ENCODE results near the gene PLAGL2. TPM values are rescaled to one million over a fixed set of nuclear protein-coding genes. Genes with fewer than 3 reads are reported as not detected.
"Not testable (repeated sequence)": the region's sequence is repeated elsewhere in the genome, so short reads cannot be mapped to it uniquely, and the experiment has no call there.

The PLAGL2 gene
- total and polyA plus RNA-seq, 4 donors, result 4.6 to 15.8 (median 12.9) TPM

- DNase-seq (no peak), ATAC-seq (ENCODE audit: insufficient read depth, low FRiP score) (no peak)
- H3K4me1 ChIP-seq (ENCODE audit: control insufficient read depth in 5 of 5, insufficient read depth in 5 of 5, low read length in 5 of 5), result peaks cover 0 to 11% (median 2%) of the 10 kb centered on the region in 5 donors
- no peaks in the 10 kb centered on the region for H3K27me3 ChIP-seq (ENCODE audit: control insufficient read depth in 3 of 3, insufficient read depth in 3 of 3, low read length in 2 of 3)
- H3K36me3 ChIP-seq (ENCODE audit: control insufficient read depth in 4 of 4, insufficient read depth in 4 of 4, low read length in 4 of 4), result peaks cover 9 to 40% (median 20%) of the 10 kb centered on the region in 4 donors
- no peaks in the 10 kb centered on the region for H3K9me3 ChIP-seq (ENCODE audit: control insufficient read depth in 4 of 4, insufficient read depth in 3 of 4, low read length in 3 of 4)
- TF ChIP-seq CTCF (IDR thresholded peaks at IDR 0.05; ENCODE audit: control extremely low read depth, extremely low read depth), result no peak
- H3K9ac ChIP-seq (ENCODE audit: insufficient read depth in 1 of 2, low read length in 2 of 2), result no peak overlapping the region
- H3K4me3 ChIP-seq, result no peak overlapping the region
- WGBS, 2 donors, result 66 to 84% methylated on average over 7 of the region's 7 CpGs
- H3K27ac ChIP-seq (ENCODE audit: low read depth in 1 of 2, low read length in 1 of 2), result peak overlapping the region in 1 of 2 donors; percentile 61
These were observed 12.0 kb downstream of the PLAGL2 start for GRCh38 chr20:32195581-32195980.

- peak overlapping the region in 1 of 2 donors; percentile 41 for H3K27ac ChIP-seq (ENCODE audit: low read depth in 1 of 2, low read length in 1 of 2)
- H3K36me3 ChIP-seq (ENCODE audit: control insufficient read depth in 4 of 4, insufficient read depth in 4 of 4, low read length in 4 of 4), result peaks cover 0 to 30% (median 12%) of the 10 kb centered on the region in 4 donors
- H3K4me1 ChIP-seq (ENCODE audit: control insufficient read depth in 5 of 5, insufficient read depth in 5 of 5, low read length in 5 of 5), result peaks cover 0 to 19% (median 12%) of the 10 kb centered on the region in 5 donors
- no peak for TF ChIP-seq CTCF (IDR thresholded peaks at IDR 0.05; ENCODE audit: control extremely low read depth, extremely low read depth)
- 70 to 83% methylated on average over 6 of the region's 6 CpGs for WGBS, 2 donors
- no peaks in the 10 kb centered on the region for H3K9me3 ChIP-seq (ENCODE audit: control insufficient read depth in 4 of 4, insufficient read depth in 3 of 4, low read length in 3 of 4)
- no peak overlapping the region for H3K9ac ChIP-seq (ENCODE audit: insufficient read depth in 1 of 2, low read length in 2 of 2)
- DNase-seq, result no peak
- no peaks in the 10 kb centered on the region for H3K27me3 ChIP-seq (ENCODE audit: control insufficient read depth in 3 of 3, insufficient read depth in 3 of 3, low read length in 2 of 3)
- ATAC-seq (ENCODE audit: insufficient read depth, low FRiP score), result no peak
- no peak overlapping the region for H3K4me3 ChIP-seq
These were observed 13.5 kb downstream of the PLAGL2 start for GRCh38 chr20:32193996-32194395.

GRCh38 chr20:32193336-32193735 is 14.2 kb downstream of the PLAGL2 start:
- not testable (repeated sequence) for ATAC-seq (ENCODE audit: insufficient read depth, low FRiP score); H3K27me3 ChIP-seq (ENCODE audit: control insufficient read depth in 3 of 3, insufficient read depth in 3 of 3, low read length in 2 of 3); H3K9me3 ChIP-seq (ENCODE audit: control insufficient read depth in 4 of 4, insufficient read depth in 3 of 4, low read length in 3 of 4); H3K9ac ChIP-seq (ENCODE audit: insufficient read depth in 1 of 2, low read length in 2 of 2); H3K4me3 ChIP-seq; DNase-seq
- Histone ChIP-seq H3K27ac (ENCODE audit: low read depth in 1 of 2, low read length in 1 of 2) (peak overlapping the region in 1 of 2 donors; percentile 55), H3K4me1 (ENCODE audit: control insufficient read depth in 5 of 5, insufficient read depth in 5 of 5, low read length in 5 of 5) (peaks cover 0 to 24% (median 19%) of the 10 kb centered on the region in 5 donors), H3K36me3 (ENCODE audit: control insufficient read depth in 4 of 4, insufficient read depth in 4 of 4, low read length in 4 of 4) (peaks cover 0 to 27% (median 12%) of the 10 kb centered on the region in 4 donors)
- 86 to 90% methylated on average over 5 of the region's 5 CpGs for WGBS, 2 donors

GRCh38 chr20:32192698-32193097 is 14.8 kb downstream of the PLAGL2 start:
- no peaks in the 10 kb centered on the region for H3K9me3 ChIP-seq (ENCODE audit: control insufficient read depth in 4 of 4, insufficient read depth in 3 of 4, low read length in 3 of 4)
- DNase-seq (peak in 1 of 3 donors; percentile 18), ATAC-seq (ENCODE audit: insufficient read depth, low FRiP score) (no peak)
- no peak overlapping the region for H3K9ac ChIP-seq (ENCODE audit: insufficient read depth in 1 of 2, low read length in 2 of 2)
- H3K27ac ChIP-seq (ENCODE audit: low read depth in 1 of 2, low read length in 1 of 2), result no peak overlapping the region
- H3K27me3 ChIP-seq (ENCODE audit: control insufficient read depth in 3 of 3, insufficient read depth in 3 of 3, low read length in 2 of 3), result no peaks in the 10 kb centered on the region
- H3K4me1 ChIP-seq (ENCODE audit: control insufficient read depth in 5 of 5, insufficient read depth in 5 of 5, low read length in 5 of 5), result peaks cover 0 to 26% (median 19%) of the 10 kb centered on the region in 5 donors
- H3K4me3 ChIP-seq, result no peak overlapping the region
- no peak for TF ChIP-seq CTCF (IDR thresholded peaks at IDR 0.05; ENCODE audit: control extremely low read depth, extremely low read depth)
- WGBS, 2 donors, result 48 to 65% methylated on average over 3 of the region's 3 CpGs
- H3K36me3 ChIP-seq (ENCODE audit: control insufficient read depth in 4 of 4, insufficient read depth in 4 of 4, low read length in 4 of 4), result peaks cover 0 to 27% (median 12%) of the 10 kb centered on the region in 4 donors
